Measurements from ENCODE around the gene FZD2.

DNA sequence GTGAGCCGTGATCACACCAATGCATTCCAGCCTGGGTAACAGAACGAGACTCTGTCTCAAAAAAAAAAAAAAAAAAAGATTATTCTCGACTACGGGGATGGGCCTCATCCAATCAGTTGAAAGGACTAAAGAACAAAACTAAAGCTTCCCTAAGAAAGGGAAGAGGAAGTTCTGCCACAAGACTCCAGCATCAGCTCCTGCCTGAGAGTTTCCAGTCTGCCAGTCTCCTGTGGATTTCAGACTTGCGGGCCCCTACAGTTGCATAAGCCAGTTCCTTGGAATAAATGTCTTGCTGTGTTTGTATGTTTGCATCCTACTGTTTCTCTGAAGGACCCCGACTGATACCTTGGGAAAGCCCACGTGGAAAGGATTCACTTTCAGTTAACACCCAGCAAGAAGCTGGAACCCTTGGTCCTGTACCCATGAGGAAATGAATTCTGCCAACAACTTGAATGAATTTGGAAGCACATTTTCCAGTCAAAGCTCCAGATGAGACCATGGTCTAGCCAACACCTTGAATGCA lies 26.3 kb upstream of the FZD2 start:
- TF ChIP-seq, protein P1, sequence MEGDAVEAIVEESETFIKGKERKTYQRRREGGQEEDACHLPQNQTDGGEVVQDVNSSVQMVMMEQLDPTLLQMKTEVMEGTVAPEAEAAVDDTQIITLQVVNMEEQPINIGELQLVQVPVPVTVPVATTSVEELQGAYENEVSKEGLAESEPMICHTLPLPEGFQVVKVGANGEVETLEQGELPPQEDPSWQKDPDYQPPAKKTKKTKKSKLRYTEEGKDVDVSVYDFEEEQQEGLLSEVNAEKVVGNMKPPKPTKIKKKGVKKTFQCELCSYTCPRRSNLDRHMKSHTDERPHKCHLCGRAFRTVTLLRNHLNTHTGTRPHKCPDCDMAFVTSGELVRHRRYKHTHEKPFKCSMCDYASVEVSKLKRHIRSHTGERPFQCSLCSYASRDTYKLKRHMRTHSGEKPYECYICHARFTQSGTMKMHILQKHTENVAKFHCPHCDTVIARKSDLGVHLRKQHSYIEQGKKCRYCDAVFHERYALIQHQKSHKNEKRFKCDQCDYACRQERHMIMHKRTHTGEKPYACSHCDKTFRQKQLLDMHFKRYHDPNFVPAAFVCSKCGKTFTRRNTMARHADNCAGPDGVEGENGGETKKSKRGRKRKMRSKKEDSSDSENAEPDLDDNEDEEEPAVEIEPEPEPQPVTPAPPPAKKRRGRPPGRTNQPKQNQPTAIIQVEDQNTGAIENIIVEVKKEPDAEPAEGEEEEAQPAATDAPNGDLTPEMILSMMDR (IDR thresholded peaks at IDR 0.05) = no peak
- no peak for TF ChIP-seq POLR2A (IDR thresholded peaks at IDR 0.05)
